Skin epidermis (tissue), 12 donors: ENCODE measurements around the gene SLC38A11.

ENCODE experiments used
- H3K27ac ChIP-seq, 21 experiments: fragments of 200-600 bp; sonication (generic) in 11 of 21; one replicate each; pipeline ENCODE4 v1.5.0; 2020; ENCODE audit warnings: mild to moderate bottlenecking in 3 of 21, inconsistent platforms in 2 of 21, moderate library complexity in 2 of 21
- H3K4me3 ChIP-seq, 7 experiments: fragments of 200-600 bp; sonication (generic) in 2 of 7; one replicate each; pipeline ENCODE4 v1.5.0; 2020; ENCODE audit warnings: inconsistent platforms in 2 of 7, mild to moderate bottlenecking in 2 of 7, moderate library complexity in 1 of 7

SLC38A11 gene

DNA sequence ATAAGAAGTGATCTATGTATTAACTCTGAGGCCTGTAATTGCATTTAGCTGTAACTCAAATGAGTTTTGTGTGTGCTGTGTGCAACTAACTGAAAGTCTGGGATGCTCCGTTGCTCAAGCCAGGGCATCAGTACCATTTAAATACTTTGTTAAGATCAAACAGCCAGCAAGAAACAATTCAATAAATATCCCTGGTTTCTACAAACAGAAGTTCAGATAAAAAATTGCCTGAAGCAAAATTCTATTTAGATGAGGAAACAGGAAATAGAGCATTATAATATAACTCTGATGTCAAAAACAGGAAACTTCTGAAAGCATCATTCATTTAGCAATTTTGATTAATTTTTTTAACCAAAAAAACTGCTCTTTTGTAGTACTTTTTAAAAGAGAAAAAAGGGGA lies 18.9 kb upstream of the SLC38A11 start:
- no peak overlapping the region for H3K27ac ChIP-seq

GRCh38 chr2:164972216-164972615 lies 16.9 kb upstream of the SLC38A11 start:
- Histone ChIP-seq H3K27ac (no peak overlapping the region), H3K4me3 (no peak overlapping the region)

More for the DNA sequence above, 18.9 kb upstream of the SLC38A11 start:
- no peak overlapping the region for H3K4me3 ChIP-seq

- no peak overlapping the region for H3K27ac ChIP-seq
- no peak overlapping the region for H3K4me3 ChIP-seq
Measured at GRCh38 chr2:164969909-164970690, 14.8 kb upstream of the SLC38A11 start.

DNA sequence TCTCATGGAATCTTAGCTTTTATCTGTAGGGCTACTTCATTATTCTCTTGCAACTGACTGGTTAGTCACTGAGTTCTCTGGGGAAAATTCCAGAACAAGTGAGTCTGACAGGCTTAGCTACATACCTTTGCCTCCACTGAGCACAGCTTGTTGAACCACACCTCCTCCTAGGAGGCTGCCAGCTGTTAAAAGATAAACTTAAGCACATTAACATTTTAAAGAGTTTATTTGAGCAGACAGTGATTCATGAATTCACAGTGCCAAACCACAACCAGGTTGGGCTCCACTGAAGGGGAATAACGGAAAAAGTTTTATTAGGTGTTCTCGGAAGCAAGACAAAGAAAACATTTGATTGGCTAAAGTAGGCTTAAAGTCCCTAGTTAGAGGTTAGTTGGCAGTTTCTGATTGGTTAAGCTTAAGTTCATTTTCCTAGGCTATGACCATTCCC lies 12.5 kb upstream of the SLC38A11 start:
- H3K4me3 ChIP-seq = no peak overlapping the region
- no peak overlapping the region for H3K27ac ChIP-seq

GRCh38 chr2:164967361-164967760 lies 12.0 kb upstream of the SLC38A11 start:
- Histone ChIP-seq H3K27ac (no peak overlapping the region), H3K4me3 (no peak overlapping the region)

- Histone ChIP-seq H3K4me3 (no peak overlapping the region), H3K27ac (no peak overlapping the region)
Measured at GRCh38 chr2:164964700-164965099, 9.4 kb upstream of the SLC38A11 start.

DNA sequence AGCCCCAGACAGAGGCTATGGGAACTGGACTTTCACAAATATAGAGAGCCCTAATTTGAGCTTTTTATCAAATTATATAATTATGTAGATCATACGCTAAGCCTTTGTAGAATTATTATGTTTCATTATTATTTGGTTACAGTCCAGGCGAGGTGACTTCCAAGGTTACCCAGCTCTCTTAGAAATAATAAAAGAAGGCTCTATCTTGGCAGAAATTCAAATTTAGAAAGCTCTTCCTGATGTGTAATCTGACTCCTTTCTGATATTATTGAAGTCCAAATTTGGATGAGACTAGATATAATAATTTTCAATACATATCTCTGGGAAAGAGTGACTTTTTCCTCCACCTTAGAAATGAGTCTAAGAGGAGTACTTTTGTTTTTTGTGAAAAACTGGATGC lies 4.8 kb upstream of the SLC38A11 start:
- Histone ChIP-seq H3K27ac (no peak overlapping the region), H3K4me3 (no peak overlapping the region)

DNA sequence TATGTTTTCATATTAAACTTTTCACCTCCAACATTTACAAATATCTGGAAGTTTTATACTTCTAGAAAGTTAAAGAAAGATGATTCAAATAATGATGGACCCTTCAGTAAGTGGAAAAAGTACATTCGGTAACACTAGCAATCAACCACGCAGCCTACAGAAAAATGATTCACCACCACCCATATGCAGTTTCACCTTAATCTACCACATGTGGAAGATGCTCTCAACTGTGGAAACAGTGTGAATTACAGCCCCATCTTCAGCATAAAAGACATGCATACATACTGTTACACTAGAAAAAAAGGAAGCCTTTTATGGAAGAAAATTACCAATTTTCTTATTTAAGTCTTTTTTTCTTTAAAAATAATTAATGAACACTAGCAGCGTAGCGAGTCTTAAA lies 1.1 kb downstream of the SLC38A11 start:
- Histone ChIP-seq H3K4me3 (no peak overlapping the region), H3K27ac (no peak overlapping the region)

GRCh38 chr2:164953279-164953678 lies 2.0 kb downstream of the SLC38A11 start:
- Histone ChIP-seq H3K4me3 (no peak overlapping the region), H3K27ac (no peak overlapping the region)

- no peak overlapping the region for H3K4me3 ChIP-seq
- H3K27ac ChIP-seq = no peak overlapping the region
Measured at GRCh38 chr2:164952057-164952702, 3.1 kb downstream of the SLC38A11 start.

DNA sequence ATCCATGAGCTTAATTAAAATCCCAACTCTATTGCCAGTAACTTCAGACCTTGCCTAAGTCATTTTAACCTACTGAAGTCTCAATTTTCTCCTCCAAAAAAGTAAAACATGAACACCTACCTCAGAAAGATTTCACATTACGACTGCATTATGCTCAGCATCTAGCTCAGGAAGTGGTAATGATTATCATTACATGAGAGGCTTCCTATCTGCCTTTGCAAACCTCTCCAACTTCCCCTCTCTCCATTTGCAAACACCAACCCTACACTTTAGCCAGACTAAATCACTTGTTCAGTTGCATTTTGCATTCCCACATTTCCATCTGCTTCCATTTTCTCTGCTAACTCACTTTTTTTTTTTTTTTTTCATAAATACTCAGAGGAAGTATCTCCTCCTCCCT lies 6.8 kb downstream of the SLC38A11 start:
- Histone ChIP-seq H3K27ac (no peak overlapping the region), H3K4me3 (no peak overlapping the region)

GRCh38 chr2:164947281-164947680 lies 8.0 kb downstream of the SLC38A11 start:
- Histone ChIP-seq H3K27ac (no peak overlapping the region), H3K4me3 (no peak overlapping the region)

GRCh38 chr2:164943289-164943688 lies 12.0 kb downstream of the SLC38A11 start:
- H3K4me3 ChIP-seq = no peak overlapping the region
- H3K27ac ChIP-seq = no peak overlapping the region

DNA sequence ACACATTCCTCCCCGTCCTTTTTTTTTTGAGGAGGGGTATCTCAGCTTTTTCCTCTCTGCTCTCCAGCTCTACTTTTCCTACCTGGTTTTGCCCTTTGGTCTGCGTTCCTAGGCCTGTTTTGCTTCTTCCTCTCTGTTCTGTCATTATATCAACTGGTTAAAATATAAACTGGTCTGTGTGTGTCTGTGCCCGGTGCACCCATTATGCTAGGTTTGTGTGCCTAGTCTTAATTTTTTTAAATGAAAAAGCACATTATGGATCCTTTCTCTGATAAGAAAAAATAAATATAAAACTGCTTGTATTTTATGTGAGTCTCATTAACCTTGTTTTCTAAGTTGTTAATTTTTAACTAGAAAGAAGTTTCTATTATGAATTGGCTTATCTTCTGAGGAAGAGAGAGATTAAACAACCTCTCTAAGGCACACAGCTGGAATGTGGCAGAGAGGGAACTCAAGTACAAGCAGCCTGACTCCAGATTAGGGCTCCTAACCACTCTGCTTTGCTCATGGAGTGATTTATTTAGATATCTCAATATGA lies 17.4 kb downstream of the SLC38A11 start:
- no peak overlapping the region for H3K4me3 ChIP-seq

GRCh38 chr2:164935118-164936101 lies 19.9 kb downstream of the SLC38A11 start:
- no peak overlapping the region for H3K4me3 ChIP-seq
- no peak overlapping the region for H3K27ac ChIP-seq

More for the DNA sequence above, 17.4 kb downstream of the SLC38A11 start:
- no peak overlapping the region for H3K27ac ChIP-seq

GRCh38 chr2:164934401-164935117 lies 20.8 kb downstream of the SLC38A11 start:
- Histone ChIP-seq H3K4me3 (no peak overlapping the region), H3K27ac (no peak overlapping the region)

DNA sequence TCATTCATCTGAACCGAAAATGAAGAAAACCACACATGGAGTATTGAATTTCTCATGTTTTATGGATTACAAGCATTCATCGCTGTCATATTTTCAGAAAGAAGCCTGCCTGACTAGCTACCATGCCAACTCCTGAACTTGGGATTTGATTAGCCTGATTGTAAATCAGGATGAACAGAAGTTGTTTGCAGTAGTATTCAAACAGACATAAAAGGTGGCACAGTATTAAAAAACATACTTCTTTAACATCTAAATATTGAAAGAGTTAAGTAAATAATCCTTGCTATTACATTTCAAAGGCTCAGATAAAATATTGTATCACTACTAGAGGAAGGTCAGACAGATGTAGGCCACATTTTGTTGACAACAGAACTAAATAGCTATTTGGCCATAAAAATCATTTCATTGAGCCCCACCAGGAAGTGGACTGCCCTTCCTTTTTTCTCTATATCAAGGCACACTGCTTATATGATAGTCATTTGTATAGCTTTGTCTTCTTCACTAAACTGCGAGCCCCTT lies 21.6 kb downstream of the SLC38A11 start:
- H3K27ac ChIP-seq = no peak overlapping the region

DNA sequence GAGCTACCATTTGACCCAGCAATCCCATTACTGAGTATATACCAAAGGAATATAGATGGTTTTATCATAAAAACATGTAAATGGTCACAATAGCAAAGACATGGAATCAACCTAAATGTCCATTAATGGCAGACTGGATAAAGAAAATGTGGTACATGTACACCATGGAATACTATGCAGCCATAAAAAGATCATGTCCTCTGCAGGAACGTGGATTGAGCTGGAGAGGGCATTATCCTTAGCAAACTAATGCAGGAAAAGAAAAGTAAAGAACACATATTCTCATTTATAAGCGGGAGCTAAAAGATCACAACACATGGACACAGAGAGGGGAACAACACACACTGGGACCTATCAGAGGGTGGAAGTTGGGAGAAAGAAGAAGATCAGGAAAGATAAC lies 22.9 kb downstream of the SLC38A11 start:
- H3K4me3 ChIP-seq = no peak overlapping the region
- no peak overlapping the region for H3K27ac ChIP-seq

More for the DNA sequence above, 21.6 kb downstream of the SLC38A11 start:
- no peak overlapping the region for H3K4me3 ChIP-seq

GRCh38 chr2:164928101-164928673 lies 27.1 kb downstream of the SLC38A11 start:
- no peak overlapping the region for H3K27ac ChIP-seq
- H3K4me3 ChIP-seq = no peak overlapping the region
